ENCODE results near the gene FKBP1C. TPM values are rescaled to one million over a fixed set of nuclear protein-coding genes. Genes with fewer than 3 reads are reported as not detected.
"Not testable (repeated sequence)": the region's sequence is repeated elsewhere in the genome, so short reads cannot be mapped to it uniquely, and the experiment has no call there.

Gene FKBP1C
- total RNA-seq: 1 to 10 TPM; 2.5 to 4.3 TPM

- peaks cover 8 to 12% of the 10 kb centered on the region in 2 donors for H3K9me3 Mint-ChIP-seq
- not testable (repeated sequence) for H3K27ac Mint-ChIP-seq; H3K4me1 Mint-ChIP-seq (ENCODE audit: low read depth); DNase-seq; H3K36me3 Mint-ChIP-seq (ENCODE audit: insufficient read depth in 2 of 2); H3K27me3 Mint-ChIP-seq (ENCODE audit: low read depth); ATAC-seq (replicated peaks in 1 of 2); H3K4me3 Mint-ChIP-seq
These were observed at the start of gene FKBP1C for GRCh38 chr6:63211343-63211742. FKBP1C (plus strand) TSS chr6:63211469.

DNA sequence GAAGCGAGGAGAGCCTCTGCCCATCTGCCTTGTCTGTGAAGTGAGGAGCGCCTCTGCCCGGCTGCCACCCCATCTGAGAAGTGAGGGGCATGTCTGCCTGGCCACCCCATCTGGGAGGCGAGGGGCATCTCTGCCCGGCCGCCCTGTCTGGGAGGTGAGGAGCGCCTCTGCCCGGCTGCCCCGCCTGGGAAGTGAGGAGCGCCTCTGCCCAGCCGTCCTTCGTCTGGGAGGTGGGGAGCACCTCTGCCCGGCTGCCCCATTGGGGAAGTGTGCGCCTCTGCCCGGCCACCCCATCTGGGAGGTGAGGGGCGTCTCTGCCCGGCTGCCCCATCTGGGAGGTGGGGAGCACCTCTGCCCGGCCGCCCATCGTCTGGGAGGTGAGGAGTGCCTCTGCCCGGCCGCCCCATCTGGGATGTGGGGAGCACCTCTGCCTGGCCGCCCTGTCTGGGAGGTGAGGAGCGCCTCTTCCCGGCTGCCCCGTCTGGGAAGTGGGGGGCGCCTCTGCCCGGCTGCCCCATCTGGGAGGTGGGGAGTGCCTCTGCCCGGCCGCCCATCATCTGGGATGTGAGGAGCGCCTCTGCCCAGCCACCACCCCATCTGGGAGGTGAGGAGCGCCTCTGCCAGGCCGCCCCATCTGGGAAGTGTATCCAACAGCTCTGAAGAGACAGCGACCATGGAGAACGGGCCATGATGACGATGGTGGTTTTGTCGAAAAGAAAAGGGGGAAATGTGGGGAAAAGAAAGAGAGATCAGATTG is 47.0 kb upstream of the FKBP1C start:
- H3K27me3 Mint-ChIP-seq (ENCODE audit: low read depth); ATAC-seq (replicated peaks in 1 of 2); H3K36me3 Mint-ChIP-seq (ENCODE audit: insufficient read depth in 2 of 2); H3K9me3 Mint-ChIP-seq; H3K4me3 Mint-ChIP-seq; H3K4me1 Mint-ChIP-seq (ENCODE audit: low read depth); DNase-seq; H3K27ac Mint-ChIP-seq: not testable (repeated sequence)

GRCh38 chr6:63174173-63174572 is 37.1 kb upstream of the FKBP1C start:
- Mint-ChIP-seq H3K4me1 (ENCODE audit: low read depth) (no peaks in the 10 kb centered on the region), H3K27me3 (ENCODE audit: low read depth) (no peaks in the 10 kb centered on the region), H3K4me3 (no peak overlapping the region), H3K36me3 (ENCODE audit: insufficient read depth in 2 of 2) (no peaks in the 10 kb centered on the region), H3K9me3 (peaks cover 0 to 2% of the 10 kb centered on the region in 2 donors), H3K27ac (no peak overlapping the region)
- DNase-seq (no peak), ATAC-seq (replicated peaks in 1 of 2) (no peak)

- no peaks in the 10 kb centered on the region for H3K4me1 Mint-ChIP-seq (ENCODE audit: low read depth)
- H3K4me3 Mint-ChIP-seq: no peak overlapping the region
- H3K36me3 Mint-ChIP-seq (ENCODE audit: insufficient read depth in 2 of 2): no peaks in the 10 kb centered on the region
- H3K27me3 Mint-ChIP-seq (ENCODE audit: low read depth): no peaks in the 10 kb centered on the region
- no peak for ATAC-seq (replicated peaks in 1 of 2)
- no peak for DNase-seq
- no peak overlapping the region for H3K27ac Mint-ChIP-seq
- H3K9me3 Mint-ChIP-seq: peaks cover 0 to 2% of the 10 kb centered on the region in 2 donors
These were observed 35.1 kb upstream of the FKBP1C start for GRCh38 chr6:63176181-63176580.

GRCh38 chr6:63180367-63180766 is 30.9 kb upstream of the FKBP1C start:
- Mint-ChIP-seq H3K27me3 (ENCODE audit: low read depth) (no peaks in the 10 kb centered on the region), H3K36me3 (ENCODE audit: insufficient read depth in 2 of 2) (no peaks in the 10 kb centered on the region), H3K27ac (no peak overlapping the region), H3K4me3 (no peak overlapping the region), H3K9me3 (peaks cover 0 to 3% of the 10 kb centered on the region in 2 donors), H3K4me1 (ENCODE audit: low read depth) (no peaks in the 10 kb centered on the region)
- DNase-seq (no peak), ATAC-seq (replicated peaks in 1 of 2) (no peak)

DNA sequence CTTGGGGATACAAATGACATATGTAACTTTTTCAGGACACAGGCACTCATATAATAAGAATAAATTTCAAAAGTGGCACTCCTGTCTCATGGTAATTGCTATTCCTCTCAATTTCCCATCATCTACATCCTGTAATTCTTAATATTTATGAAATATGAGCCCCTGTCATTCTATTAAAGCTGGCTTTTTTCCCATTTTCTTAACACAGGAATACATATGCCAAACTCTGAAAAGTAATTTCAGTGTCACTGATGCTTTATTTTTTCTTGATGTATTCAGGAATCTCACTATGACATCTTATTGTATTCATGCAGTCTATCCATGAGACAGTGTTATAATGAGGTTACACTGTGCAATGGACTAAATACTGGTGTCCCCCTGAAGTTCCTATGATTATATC is 24.3 kb upstream of the FKBP1C start:
- Mint-ChIP-seq H3K27ac (no peak overlapping the region), H3K9me3 (peaks cover 2 to 5% of the 10 kb centered on the region in 2 donors)

DNA sequence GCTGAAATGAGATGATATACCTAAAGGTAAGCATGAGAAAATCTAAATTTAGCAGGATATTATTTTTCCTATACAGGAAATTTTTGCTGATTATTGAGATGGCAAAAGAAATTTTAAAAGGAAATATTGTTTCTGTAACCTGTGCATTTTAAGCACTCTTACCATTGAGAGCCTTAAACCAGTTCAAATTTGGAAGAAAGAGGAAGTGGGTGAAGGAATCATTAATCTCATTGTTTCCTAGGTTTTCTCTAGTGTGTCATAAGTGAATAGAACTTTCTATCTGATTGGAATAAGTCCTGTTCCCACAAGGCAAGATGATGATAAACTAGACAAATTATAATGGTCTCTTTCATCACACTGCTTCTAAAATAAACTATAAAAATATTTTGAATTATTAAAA is 22.4 kb upstream of the FKBP1C start:
- Mint-ChIP-seq H3K36me3 (ENCODE audit: insufficient read depth in 2 of 2) (no peaks in the 10 kb centered on the region), H3K27ac (no peak overlapping the region), H3K27me3 (ENCODE audit: low read depth) (no peaks in the 10 kb centered on the region), H3K4me3 (no peak overlapping the region), H3K9me3 (peaks cover 4 to 5% of the 10 kb centered on the region in 2 donors), H3K4me1 (ENCODE audit: low read depth) (no peaks in the 10 kb centered on the region)
- DNase-seq (no peak), ATAC-seq (replicated peaks in 1 of 2) (no peak)

More for the DNA sequence above, 24.3 kb upstream of the FKBP1C start:
- no peak overlapping the region for H3K4me3 Mint-ChIP-seq
- no peak for DNase-seq
- H3K27me3 Mint-ChIP-seq (ENCODE audit: low read depth): no peaks in the 10 kb centered on the region
- ATAC-seq (replicated peaks in 1 of 2): no peak
- no peaks in the 10 kb centered on the region for H3K4me1 Mint-ChIP-seq (ENCODE audit: low read depth)
- H3K36me3 Mint-ChIP-seq (ENCODE audit: insufficient read depth in 2 of 2): no peaks in the 10 kb centered on the region

DNA sequence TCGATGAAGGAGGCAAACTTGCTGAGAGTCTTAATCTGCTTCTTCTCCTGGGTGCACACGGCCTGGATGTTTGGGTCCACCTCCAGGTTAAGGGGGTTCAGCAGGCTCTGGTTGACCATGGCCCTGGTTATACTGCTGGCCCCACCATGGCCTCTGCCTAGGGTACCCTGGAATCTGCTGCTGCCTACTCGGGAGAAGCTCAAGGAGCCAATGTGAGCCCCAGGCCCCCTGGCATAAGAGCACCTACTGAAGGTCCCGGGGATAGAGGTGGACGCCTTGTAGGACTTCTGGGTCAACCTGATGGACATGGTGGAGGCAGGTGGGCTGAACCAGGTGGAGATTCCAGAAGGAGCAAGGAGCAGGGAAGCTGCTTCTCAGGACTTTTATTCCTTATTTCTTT is 17.9 kb upstream of the FKBP1C start:
- H3K27ac Mint-ChIP-seq: no peak overlapping the region
- DNase-seq: no peak
- no peak for ATAC-seq (replicated peaks in 1 of 2)
- H3K27me3 Mint-ChIP-seq (ENCODE audit: low read depth): no peaks in the 10 kb centered on the region
- H3K9me3 Mint-ChIP-seq: peaks cover 2 to 6% of the 10 kb centered on the region in 2 donors
- no peaks in the 10 kb centered on the region for H3K4me1 Mint-ChIP-seq (ENCODE audit: low read depth)
- no peak overlapping the region for H3K4me3 Mint-ChIP-seq
- no peaks in the 10 kb centered on the region for H3K36me3 Mint-ChIP-seq (ENCODE audit: insufficient read depth in 2 of 2)

DNA sequence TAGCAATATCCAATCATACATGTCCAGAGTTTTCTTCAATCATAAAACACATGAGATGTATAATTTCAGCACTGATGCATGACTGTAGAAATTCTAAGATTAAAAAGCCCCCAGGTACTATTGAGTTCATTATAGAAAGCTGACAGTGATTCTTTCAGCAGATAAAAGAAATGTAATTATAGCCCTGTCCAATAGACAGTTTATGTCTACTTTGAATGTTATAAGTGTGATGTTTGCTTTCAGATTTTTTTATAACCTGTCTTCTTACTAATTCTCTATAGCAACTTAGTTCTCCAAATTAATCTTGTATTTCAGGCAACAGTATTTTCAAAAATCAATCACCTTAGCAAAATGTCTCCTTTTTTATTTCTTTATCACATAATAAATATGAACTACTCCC is 13.5 kb upstream of the FKBP1C start:
- H3K27ac Mint-ChIP-seq: no peak overlapping the region
- no peaks in the 10 kb centered on the region for H3K27me3 Mint-ChIP-seq (ENCODE audit: low read depth)
- H3K4me1 Mint-ChIP-seq (ENCODE audit: low read depth): no peaks in the 10 kb centered on the region
- H3K9me3 Mint-ChIP-seq: peaks cover 2 to 7% of the 10 kb centered on the region in 2 donors
- no peak for ATAC-seq (replicated peaks in 1 of 2)
- DNase-seq: no peak
- no peaks in the 10 kb centered on the region for H3K36me3 Mint-ChIP-seq (ENCODE audit: insufficient read depth in 2 of 2)
- no peak overlapping the region for H3K4me3 Mint-ChIP-seq

- H3K9me3 Mint-ChIP-seq: peaks cover 3 to 12% of the 10 kb centered on the region in 2 donors
- H3K27ac Mint-ChIP-seq: no peak overlapping the region
- no peak for DNase-seq
- ATAC-seq (replicated peaks in 1 of 2): no peak
- peaks cover 1 to 3% of the 10 kb centered on the region in 2 donors for H3K36me3 Mint-ChIP-seq (ENCODE audit: insufficient read depth in 2 of 2)
- H3K4me1 Mint-ChIP-seq (ENCODE audit: low read depth): no peaks in the 10 kb centered on the region
- H3K27me3 Mint-ChIP-seq (ENCODE audit: low read depth): no peaks in the 10 kb centered on the region
- H3K4me3 Mint-ChIP-seq: no peak overlapping the region
These were observed 2.1 kb downstream of the FKBP1C start for GRCh38 chr6:63213325-63213724.

DNA sequence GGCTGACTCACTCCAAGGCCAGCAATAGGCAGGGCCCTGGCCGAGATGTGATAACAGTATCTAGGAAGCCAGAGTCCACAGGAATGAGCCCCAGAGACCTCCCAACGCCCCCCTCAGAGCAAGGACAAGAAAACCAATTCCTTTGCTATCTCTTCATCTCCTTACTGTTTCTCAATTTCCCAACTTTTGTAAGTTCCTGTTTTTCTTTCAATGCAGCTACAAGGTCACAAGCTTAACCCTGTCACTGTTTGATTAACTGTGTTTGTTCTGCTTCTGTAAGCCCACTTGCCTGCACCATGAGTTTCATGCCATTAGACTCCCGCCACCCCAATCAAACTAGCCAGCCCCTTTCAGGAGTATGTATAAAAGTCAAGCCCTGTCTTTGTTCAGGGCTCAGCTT is 3.5 kb downstream of the FKBP1C start:
- Mint-ChIP-seq H3K36me3 (ENCODE audit: insufficient read depth in 2 of 2) (peaks cover 1 to 3% of the 10 kb centered on the region in 2 donors), H3K4me3 (no peak overlapping the region), H3K9me3 (peaks cover 3 to 12% of the 10 kb centered on the region in 2 donors), H3K27me3 (ENCODE audit: low read depth) (no peaks in the 10 kb centered on the region), H3K4me1 (ENCODE audit: low read depth) (no peaks in the 10 kb centered on the region), H3K27ac (no peak overlapping the region)
- DNase-seq (no peak), ATAC-seq (replicated peaks in 1 of 2) (no peak)

DNA sequence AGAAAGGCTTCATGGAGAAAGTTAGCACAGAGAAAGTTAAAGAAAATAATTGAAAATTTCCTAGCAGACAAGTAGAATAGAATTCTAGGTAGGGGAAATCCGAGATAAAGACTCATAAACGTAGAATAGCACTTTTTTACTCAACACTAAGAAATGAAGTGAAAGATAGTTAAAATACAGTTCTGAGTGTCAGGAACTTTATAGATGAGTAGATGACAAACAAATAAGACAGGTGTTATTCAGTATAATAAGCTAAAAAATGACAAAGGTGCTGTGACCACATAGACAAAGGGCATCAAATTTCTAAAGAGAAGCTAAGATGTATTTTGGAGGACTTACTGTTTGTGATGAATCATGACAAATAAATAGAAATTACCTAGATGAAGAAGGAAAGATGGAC is 12.9 kb downstream of the FKBP1C start:
- H3K4me3 Mint-ChIP-seq: no peak overlapping the region
- H3K27me3 Mint-ChIP-seq (ENCODE audit: low read depth): no peaks in the 10 kb centered on the region
- H3K9me3 Mint-ChIP-seq: peaks cover 0 to 2% of the 10 kb centered on the region in 2 donors
- no peaks in the 10 kb centered on the region for H3K36me3 Mint-ChIP-seq (ENCODE audit: insufficient read depth in 2 of 2)
- no peak overlapping the region for H3K27ac Mint-ChIP-seq
- no peak for DNase-seq
- no peak for ATAC-seq (replicated peaks in 1 of 2)
- no peaks in the 10 kb centered on the region for H3K4me1 Mint-ChIP-seq (ENCODE audit: low read depth)

GRCh38 chr6:63225987-63226386 is 14.7 kb downstream of the FKBP1C start:
- H3K27ac Mint-ChIP-seq: not testable (repeated sequence)

More at GRCh38 chr6:63225987-63226386, 14.7 kb downstream of the FKBP1C start:
- not testable (repeated sequence) for H3K36me3 Mint-ChIP-seq (ENCODE audit: insufficient read depth in 2 of 2); DNase-seq; H3K4me1 Mint-ChIP-seq (ENCODE audit: low read depth); H3K4me3 Mint-ChIP-seq; ATAC-seq (replicated peaks in 1 of 2); H3K27me3 Mint-ChIP-seq (ENCODE audit: low read depth); H3K9me3 Mint-ChIP-seq
